Measurements from ENCODE around the gene TEX2. TPM values are rescaled to one million over a fixed set of nuclear protein-coding genes. Genes with fewer than 3 reads are reported as not detected.
A peak's percentile ranks its signal among the peaks of the same experiment; 100 is the strongest.
"Not testable (repeated sequence)": the region's sequence is repeated elsewhere in the genome, so short reads cannot be mapped to it uniquely, and the experiment has no call there.

The TEX2 gene
- total and polyA plus RNA-seq, 2 donors (not counting 3 experiments of a cell fraction or from before 2014, with no cell fraction given), result 13.3 to 25.8 TPM

- DNase-seq (ENCODE audit: low read depth, low spot score), result peak; percentile 88
- peak overlapping the region; percentile 8 for H3K4me2 ChIP-seq (ENCODE audit: insufficient read depth, low read length)
- no peaks in the 10 kb centered on the region for H3K9me3 ChIP-seq (replicated peaks; ENCODE audit: control insufficient read depth, insufficient read depth, low read length)
- dilution Hi-C loops (cut with MboI; ENCODE audit: extremely low pct_ligation_motif_present, low sequenced_read_pairs) (no loop called here), intact Hi-C loops (cut with micrococcal nuclease) (loop anchor here (1.0 kb wide), 1 partner anchor 102 kb away; no protein-coding TSS in a partner anchor)
- peak; percentile 87 for FAIRE-seq
- H3K9ac ChIP-seq (replicated peaks; ENCODE audit: extremely low read depth, insufficient read depth, low read length), result no peak overlapping the region
- no peak overlapping the region for H3K4me3 ChIP-seq (replicated peaks in 1 of 3; ENCODE audit: insufficient read depth in 1 of 3, low read depth in 1 of 3, low read length in 3 of 3)
- BruUV-seq (replicated peaks), result no TSS peak
- H3K79me2 ChIP-seq (ENCODE audit: control insufficient read depth, insufficient read depth, low read length), result no peaks in the 10 kb centered on the region
- ChIA-PET CTCF (interaction anchor here (0.7 to 2.4 kb wide), 8 partner anchors 17 to 102 kb away, joined by 3 to 7 read pairs (median 4); no protein-coding TSS in a partner anchor), POLR2A (no interaction called here)
- no peak overlapping the region for H2AFZ ChIP-seq (ENCODE audit: low read depth, low read length)
- H3K27me3 ChIP-seq (ENCODE audit: control insufficient read depth in 2 of 2, insufficient read depth in 2 of 2, low read length in 2 of 2), result no peaks in the 10 kb centered on the region
- TF ChIP-seq JUN (IDR thresholded peaks at IDR 0.05; ENCODE audit: borderline replicate concordance, insufficient read depth, insufficient read length, low read depth) (no peak), MAX (IDR thresholded peaks at IDR 0.05; ENCODE audit: insufficient read depth, insufficient read length) (no peak), POLR2AphosphoS5 (IDR thresholded peaks at IDR 0.05; ENCODE audit: insufficient read depth, low read depth, low read length) (no peak), GATA2 (IDR thresholded peaks at IDR 0.05; ENCODE audit: insufficient read depth, insufficient read length, low read depth, low read length) (no peak), FOS (IDR thresholded peaks at IDR 0.05; ENCODE audit: borderline replicate concordance, insufficient read depth, low read length) (no peak), MYC (IDR thresholded peaks at IDR 0.05; ENCODE audit: low read depth, low read length) (no peak), CTCF (IDR thresholded peaks at IDR 0.05; ENCODE audit: extremely low read depth in 1 of 2, insufficient read depth in 1 of 2, low read depth in 1 of 2, low read length in 2 of 2) (no peak)
- peaks cover 12% of the 10 kb centered on the region for H3K4me1 ChIP-seq (ENCODE audit: control insufficient read depth, extremely low read depth, insufficient read depth, low read length)
- peaks cover 0 to 4% of the 10 kb centered on the region in 2 experiments for H3K36me3 ChIP-seq (ENCODE audit: control insufficient read depth in 2 of 2, extremely low read depth in 1 of 2, insufficient read depth in 2 of 2, low read length in 2 of 2)
- no peaks in the 10 kb centered on the region for H3K9me1 ChIP-seq (replicated peaks; ENCODE audit: control insufficient read depth, extremely low read depth, insufficient read depth, low read length)
- peak overlapping the region; percentile 15 for H3K27ac ChIP-seq (ENCODE audit: insufficient read depth, low read depth, low read length)
- no peaks in the 10 kb centered on the region for H4K20me1 ChIP-seq (replicated peaks; ENCODE audit: control insufficient read depth, extremely low read depth, insufficient read depth, low read length)
These were observed 82.7 kb downstream of the TEX2 start for GRCh38 chr17:64180089-64181073.

GRCh38 chr17:64179024-64179423 lies 84.0 kb downstream of the TEX2 start:
- H3K36me3 ChIP-seq (ENCODE audit: control insufficient read depth in 2 of 2, extremely low read depth in 1 of 2, insufficient read depth in 2 of 2, low read length in 2 of 2); intact Hi-C loops (cut with micrococcal nuclease); DNase-seq (ENCODE audit: low read depth, low spot score); H3K79me2 ChIP-seq (ENCODE audit: control insufficient read depth, insufficient read depth, low read length); BruUV-seq (replicated peaks); H3K27me3 ChIP-seq (ENCODE audit: control insufficient read depth in 2 of 2, insufficient read depth in 2 of 2, low read length in 2 of 2); H2AFZ ChIP-seq (ENCODE audit: low read depth, low read length); H3K9ac ChIP-seq (replicated peaks; ENCODE audit: extremely low read depth, insufficient read depth, low read length); dilution Hi-C loops (cut with MboI; ENCODE audit: extremely low pct_ligation_motif_present, low sequenced_read_pairs); H4K20me1 ChIP-seq (replicated peaks; ENCODE audit: control insufficient read depth, extremely low read depth, insufficient read depth, low read length); H3K4me2 ChIP-seq (ENCODE audit: insufficient read depth, low read length); H3K27ac ChIP-seq (ENCODE audit: insufficient read depth, low read depth, low read length); H3K9me3 ChIP-seq (replicated peaks; ENCODE audit: control insufficient read depth, insufficient read depth, low read length); H3K4me3 ChIP-seq (replicated peaks in 1 of 3; ENCODE audit: insufficient read depth in 1 of 3, low read depth in 1 of 3, low read length in 3 of 3); FAIRE-seq; POLR2A ChIA-PET; H3K9me1 ChIP-seq (replicated peaks; ENCODE audit: control insufficient read depth, extremely low read depth, insufficient read depth, low read length): not testable (repeated sequence)
- CTCF ChIA-PET, result interaction anchor here (1.1 to 2.4 kb wide), 4 partner anchors 46 to 103 kb away, joined by 3 to 7 read pairs (median 5); no protein-coding TSS in a partner anchor
- peaks cover 23% of the 10 kb centered on the region for H3K4me1 ChIP-seq (ENCODE audit: control insufficient read depth, extremely low read depth, insufficient read depth, low read length)

All from endothelial cell of umbilical vein (primary cell).